Measurements from ENCODE around the gene HMGXB4.

DNA sequence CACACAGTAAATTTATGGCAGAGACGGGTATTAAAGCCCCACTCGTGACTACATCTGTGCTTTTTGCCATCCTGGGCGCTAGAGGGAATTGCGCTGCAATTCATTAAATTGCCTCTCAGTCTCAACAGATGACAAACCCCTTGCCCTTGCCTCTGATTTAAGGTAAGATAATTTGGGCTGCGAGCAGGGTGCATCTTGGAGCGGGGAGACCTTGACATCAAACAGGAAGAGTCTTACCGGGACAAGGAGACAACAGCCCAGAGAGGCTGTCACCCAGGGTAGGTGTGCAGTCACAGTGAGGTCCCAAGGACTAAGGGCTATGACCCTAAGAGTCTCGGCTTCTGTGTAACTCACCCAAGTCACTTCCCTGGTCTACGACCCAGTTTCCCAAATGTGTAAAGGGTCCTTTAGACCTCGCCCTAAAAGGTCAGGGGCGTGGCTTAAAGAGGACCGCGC lies 42.0 kb downstream of the HMGXB4 start:
- TF ChIP-seq, protein P1, sequence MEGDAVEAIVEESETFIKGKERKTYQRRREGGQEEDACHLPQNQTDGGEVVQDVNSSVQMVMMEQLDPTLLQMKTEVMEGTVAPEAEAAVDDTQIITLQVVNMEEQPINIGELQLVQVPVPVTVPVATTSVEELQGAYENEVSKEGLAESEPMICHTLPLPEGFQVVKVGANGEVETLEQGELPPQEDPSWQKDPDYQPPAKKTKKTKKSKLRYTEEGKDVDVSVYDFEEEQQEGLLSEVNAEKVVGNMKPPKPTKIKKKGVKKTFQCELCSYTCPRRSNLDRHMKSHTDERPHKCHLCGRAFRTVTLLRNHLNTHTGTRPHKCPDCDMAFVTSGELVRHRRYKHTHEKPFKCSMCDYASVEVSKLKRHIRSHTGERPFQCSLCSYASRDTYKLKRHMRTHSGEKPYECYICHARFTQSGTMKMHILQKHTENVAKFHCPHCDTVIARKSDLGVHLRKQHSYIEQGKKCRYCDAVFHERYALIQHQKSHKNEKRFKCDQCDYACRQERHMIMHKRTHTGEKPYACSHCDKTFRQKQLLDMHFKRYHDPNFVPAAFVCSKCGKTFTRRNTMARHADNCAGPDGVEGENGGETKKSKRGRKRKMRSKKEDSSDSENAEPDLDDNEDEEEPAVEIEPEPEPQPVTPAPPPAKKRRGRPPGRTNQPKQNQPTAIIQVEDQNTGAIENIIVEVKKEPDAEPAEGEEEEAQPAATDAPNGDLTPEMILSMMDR (IDR thresholded peaks at IDR 0.05; ENCODE audit: insufficient read depth, low read length, poor library complexity, severe bottlenecking), result no peak
- TF ChIP-seq EZH2phosphoT487 (conservative IDR thresholded peaks at IDR 0.05; ENCODE audit: low read length), result no peak
